HEK293 (cell line): ENCODE measurements around the gene TC2N.

Experiments used
- CTCF ChIA-PET: fragments of 350-600 bp; formaldehyde crosslinking; extraction: SDS; loops from one replicate; lab custom pipeline; 2021; ENCODE audit warnings: antibody characterized with exemption; lab: Yijun Ruan, JAX
- POLR2A ChIA-PET: fragments of 300-600 bp; formaldehyde crosslinking; extraction: SDS; loops from one replicate; lab custom pipeline; 2020; ENCODE audit warnings: antibody characterized with exemption, inconsistent platforms; lab: Yijun Ruan, JAX
- H3K27ac ChIP-seq: fragments of 200-500 bp; sonication (Bioruptor generic); 2 replicates; pipeline ENCODE4 v1.5.1; 2014; ENCODE audit warnings: low read depth, low read length, control low read depth, inconsistent platforms; ENCODE audit errors: extremely low read depth
- H3K36me3 ChIP-seq, 2 experiments: fragments of 200-500 bp in 1 of 2; sonication (Bioruptor generic) in 1 of 2; 1 replicate in 1 of 2; 2 replicates in 1 of 2; pipeline ENCODE4 v1.5.1; 2014 to 2017; ENCODE audit warnings: inconsistent platforms in 2 of 2, low read length in 2 of 2; ENCODE audit not compliant: control insufficient read depth in 2 of 2, insufficient read depth in 1 of 2
- H3K4me1 ChIP-seq: fragments of 200-500 bp; sonication (Bioruptor generic); 2 replicates; pipeline ENCODE4 v1.5.1; 2014; ENCODE audit warnings: mild to moderate bottlenecking, low read length, inconsistent platforms; ENCODE audit not compliant: control insufficient read depth, insufficient read depth
- H3K4me3 ChIP-seq: 2 replicates; pipeline ENCODE4 v1.5.1; 2011; ENCODE audit warnings: low read depth, mild to moderate bottlenecking, control low read depth, low read length, moderate library complexity
- H3K9me3 ChIP-seq: fragments of 200-500 bp; sonication (Bioruptor generic); 2 replicates; pipeline ENCODE4 v1.5.1; 2014; ENCODE audit warnings: low read depth, low read length, inconsistent platforms; ENCODE audit not compliant: control insufficient read depth, insufficient read depth
- BCL11B ChIP-seq: fragments of 450-650 bp; formaldehyde crosslinking; IDR thresholded peaks from 2 replicates; pipeline ENCODE4 v1.5.1; 2016; ENCODE audit warnings: low read depth, missing biosample characterization, missing genetic modification characterization
- GLIS1 ChIP-seq: fragments of 450-650 bp; formaldehyde crosslinking; IDR thresholded peaks from 2 replicates; pipeline ENCODE4 v1.5.1; 2016; ENCODE audit warnings: missing biosample characterization, missing genetic modification characterization
- IKZF3 ChIP-seq: fragments of 450-650 bp; IDR thresholded peaks from 2 replicates; pipeline ENCODE4 v1.5.0; 2018; ENCODE audit warnings: missing biosample characterization, mild to moderate bottlenecking, missing genetic modification characterization, moderate library complexity
- KLF1 ChIP-seq: fragments of 450-650 bp; formaldehyde crosslinking; IDR thresholded peaks from 2 replicates; pipeline ENCODE4 v1.5.1; 2016; ENCODE audit warnings: missing biosample characterization, missing genetic modification characterization
- OSR2 ChIP-seq: fragments of 450-650 bp; formaldehyde crosslinking; IDR thresholded peaks from 2 replicates; pipeline ENCODE4 v1.5.1; 2016; ENCODE audit warnings: missing biosample characterization, missing genetic modification characterization
- OVOL3 ChIP-seq: fragments of 450-650 bp; formaldehyde crosslinking; IDR thresholded peaks from 2 replicates; pipeline ENCODE4 v1.5.1; 2016; ENCODE audit warnings: missing biosample characterization, missing genetic modification characterization
- RBAK ChIP-seq: fragments of 450-650 bp; formaldehyde crosslinking; IDR thresholded peaks from 2 replicates; pipeline ENCODE4 v1.5.1; 2016; ENCODE audit warnings: missing biosample characterization, missing genetic modification characterization
- ZNF132 ChIP-seq: fragments of 450-650 bp; formaldehyde crosslinking; IDR thresholded peaks from 2 replicates; pipeline ENCODE4 v1.5.1; 2017; ENCODE audit warnings: missing biosample characterization, missing genetic modification characterization, borderline replicate concordance
- ZNF133 ChIP-seq: fragments of 450-650 bp; formaldehyde crosslinking; IDR thresholded peaks from 2 replicates; pipeline ENCODE4 v1.5.1; 2016; ENCODE audit warnings: missing biosample characterization, missing genetic modification characterization
- ZNF138 ChIP-seq: fragments of 450-650 bp; formaldehyde crosslinking; IDR thresholded peaks from 2 replicates; pipeline ENCODE4 v1.5.1; 2016; ENCODE audit warnings: missing biosample characterization, missing genetic modification characterization, borderline replicate concordance
- ZNF214 ChIP-seq: fragments of 450-650 bp; formaldehyde crosslinking; IDR thresholded peaks from 2 replicates; pipeline ENCODE4 v1.5.1; 2017; ENCODE audit warnings: missing biosample characterization, mild to moderate bottlenecking, missing genetic modification characterization, borderline replicate concordance
- ZNF274 ChIP-seq, 2 experiments: fragments of 200-500 bp in 1 of 2; fragments of 450-650 bp in 1 of 2; sonication (Bioruptor generic) in 1 of 2; formaldehyde crosslinking in 1 of 2; IDR thresholded peaks; 2 replicates each; pipeline versions ENCODE4 v1.5.1 to v1.6.1; 2014 to 2016; ENCODE audit warnings: borderline replicate concordance in 1 of 2, inconsistent platforms in 1 of 2, low read length in 1 of 2, missing biosample characterization in 1 of 2, missing genetic modification characterization in 1 of 2
- ZNF366 ChIP-seq: fragments of 450-650 bp; formaldehyde crosslinking; conservative IDR thresholded peaks from 2 replicates; pipeline ENCODE4 v1.5.1; 2016; ENCODE audit warnings: missing biosample characterization, missing genetic modification characterization
- ZNF433 ChIP-seq: fragments of 450-650 bp; formaldehyde crosslinking; IDR thresholded peaks from 2 replicates; pipeline ENCODE4 v1.5.1; 2016; ENCODE audit warnings: missing biosample characterization, missing genetic modification characterization, low read depth
- ZNF48 ChIP-seq: fragments of 450-650 bp; formaldehyde crosslinking; IDR thresholded peaks from 2 replicates; pipeline ENCODE4 v1.5.1; 2016; ENCODE audit warnings: missing biosample characterization, missing genetic modification characterization
- ZNF501 ChIP-seq: fragments of 450-650 bp; formaldehyde crosslinking; IDR thresholded peaks from 2 replicates; pipeline ENCODE4 v1.5.1; 2016; ENCODE audit warnings: missing biosample characterization, missing genetic modification characterization
- ZNF600 ChIP-seq: fragments of 450-650 bp; formaldehyde crosslinking; IDR thresholded peaks from 2 replicates; pipeline ENCODE4 v1.5.1; 2016; ENCODE audit warnings: missing biosample characterization, missing genetic modification characterization
- ZNF629 ChIP-seq: fragments of 450-650 bp; formaldehyde crosslinking; IDR thresholded peaks from 2 replicates; pipeline ENCODE4 v1.5.1; 2017; ENCODE audit warnings: missing biosample characterization, missing genetic modification characterization
- ZNF701 ChIP-seq: fragments of 450-650 bp; formaldehyde crosslinking; IDR thresholded peaks from 2 replicates; pipeline ENCODE4 v1.5.1; 2016; ENCODE audit warnings: missing biosample characterization, missing genetic modification characterization
- ZNF830 ChIP-seq: fragments of 450-650 bp; IDR thresholded peaks from 2 replicates; pipeline ENCODE4 v1.5.0; 2018; ENCODE audit warnings: missing biosample characterization, missing genetic modification characterization, low read depth, mild to moderate bottlenecking, moderate library complexity
- ZSCAN16 ChIP-seq: fragments of 450-650 bp; formaldehyde crosslinking; IDR thresholded peaks from 2 replicates; pipeline ENCODE4 v1.5.1; 2016; ENCODE audit warnings: missing biosample characterization, missing genetic modification characterization
- ZSCAN23 ChIP-seq: fragments of 450-650 bp; formaldehyde crosslinking; IDR thresholded peaks from 2 replicates; pipeline ENCODE4 v1.5.1; 2016; ENCODE audit warnings: missing biosample characterization, missing genetic modification characterization
- TF ChIP-seq, protein P1 (sequence below): fragments of 450-650 bp; formaldehyde crosslinking; IDR thresholded peaks from 2 replicates; pipeline ENCODE4 v1.5.1; 2016; ENCODE audit warnings: missing biosample characterization, missing genetic modification characterization, low read depth
- TF ChIP-seq, protein P2 (sequence below): fragments of 450-650 bp; formaldehyde crosslinking; IDR thresholded peaks from 2 replicates; pipeline ENCODE4 v1.5.1; 2016; ENCODE audit warnings: missing biosample characterization, missing genetic modification characterization
- TF ChIP-seq, protein P3 (sequence below): fragments of 450-650 bp; formaldehyde crosslinking; conservative IDR thresholded peaks from 2 replicates; pipeline ENCODE4 v1.5.1; 2016; ENCODE audit warnings: low read depth, missing biosample characterization, missing genetic modification characterization
- TF ChIP-seq, protein P4 (sequence below): fragments of 450-650 bp; formaldehyde crosslinking; IDR thresholded peaks from 2 replicates; pipeline ENCODE4 v1.5.1; 2016; ENCODE audit warnings: missing biosample characterization, missing genetic modification characterization
- TF ChIP-seq, protein P5 (sequence below): IDR thresholded peaks from 2 replicates; pipeline ENCODE4 v1.6.1; 2011; ENCODE audit warnings: mild to moderate bottlenecking, low read depth, low read length, borderline replicate concordance

Gene TC2N

DNA sequence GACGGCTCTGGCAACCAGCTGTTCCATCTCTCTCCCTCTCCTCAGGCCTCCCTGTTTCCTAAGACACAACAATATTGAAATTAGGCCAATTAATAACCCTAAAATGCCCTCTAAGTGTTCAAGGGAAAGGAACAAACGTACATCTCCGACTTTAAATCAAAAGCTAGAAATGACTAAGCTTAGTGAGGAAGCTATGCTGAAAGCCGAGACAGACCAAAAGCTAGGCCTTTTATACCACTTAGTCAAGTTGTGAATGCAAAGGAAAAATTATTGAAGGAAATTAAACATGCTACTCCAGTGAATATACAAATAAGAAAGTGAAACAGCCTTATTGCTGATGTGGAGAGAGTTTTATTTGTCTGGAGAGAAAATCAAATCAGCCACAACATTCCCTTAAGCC, 73.6 kb downstream of the TC2N start (continued):
- TF ChIP-seq, protein P1, sequence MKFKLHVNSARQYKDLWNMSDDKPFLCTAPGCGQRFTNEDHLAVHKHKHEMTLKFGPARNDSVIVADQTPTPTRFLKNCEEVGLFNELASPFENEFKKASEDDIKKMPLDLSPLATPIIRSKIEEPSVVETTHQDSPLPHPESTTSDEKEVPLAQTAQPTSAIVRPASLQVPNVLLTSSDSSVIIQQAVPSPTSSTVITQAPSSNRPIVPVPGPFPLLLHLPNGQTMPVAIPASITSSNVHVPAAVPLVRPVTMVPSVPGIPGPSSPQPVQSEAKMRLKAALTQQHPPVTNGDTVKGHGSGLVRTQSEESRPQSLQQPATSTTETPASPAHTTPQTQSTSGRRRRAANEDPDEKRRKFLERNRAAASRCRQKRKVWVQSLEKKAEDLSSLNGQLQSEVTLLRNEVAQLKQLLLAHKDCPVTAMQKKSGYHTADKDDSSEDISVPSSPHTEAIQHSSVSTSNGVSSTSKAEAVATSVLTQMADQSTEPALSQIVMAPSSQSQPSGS (tag by site-specific recombination), result no peak
- TF ChIP-seq GLIS1, result no peak
- no peak for TF ChIP-seq ZNF366
- no peak for TF ChIP-seq ZSCAN16 (tag by site-specific recombination)
- TF ChIP-seq, protein P2, sequence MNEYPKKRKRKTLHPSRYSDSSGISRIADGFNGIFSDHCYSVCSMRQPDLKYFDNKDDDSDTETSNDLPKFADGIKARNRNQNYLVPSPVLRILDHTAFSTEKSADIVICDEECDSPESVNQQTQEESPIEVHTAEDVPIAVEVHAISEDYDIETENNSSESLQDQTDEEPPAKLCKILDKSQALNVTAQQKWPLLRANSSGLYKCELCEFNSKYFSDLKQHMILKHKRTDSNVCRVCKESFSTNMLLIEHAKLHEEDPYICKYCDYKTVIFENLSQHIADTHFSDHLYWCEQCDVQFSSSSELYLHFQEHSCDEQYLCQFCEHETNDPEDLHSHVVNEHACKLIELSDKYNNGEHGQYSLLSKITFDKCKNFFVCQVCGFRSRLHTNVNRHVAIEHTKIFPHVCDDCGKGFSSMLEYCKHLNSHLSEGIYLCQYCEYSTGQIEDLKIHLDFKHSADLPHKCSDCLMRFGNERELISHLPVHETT (tag by site-specific recombination), result no peak
- TF ChIP-seq IKZF3 (tag by site-specific recombination), result no peak
- TF ChIP-seq ZNF629 (tag by site-specific recombination), result no peak
- TF ChIP-seq, protein P3, sequence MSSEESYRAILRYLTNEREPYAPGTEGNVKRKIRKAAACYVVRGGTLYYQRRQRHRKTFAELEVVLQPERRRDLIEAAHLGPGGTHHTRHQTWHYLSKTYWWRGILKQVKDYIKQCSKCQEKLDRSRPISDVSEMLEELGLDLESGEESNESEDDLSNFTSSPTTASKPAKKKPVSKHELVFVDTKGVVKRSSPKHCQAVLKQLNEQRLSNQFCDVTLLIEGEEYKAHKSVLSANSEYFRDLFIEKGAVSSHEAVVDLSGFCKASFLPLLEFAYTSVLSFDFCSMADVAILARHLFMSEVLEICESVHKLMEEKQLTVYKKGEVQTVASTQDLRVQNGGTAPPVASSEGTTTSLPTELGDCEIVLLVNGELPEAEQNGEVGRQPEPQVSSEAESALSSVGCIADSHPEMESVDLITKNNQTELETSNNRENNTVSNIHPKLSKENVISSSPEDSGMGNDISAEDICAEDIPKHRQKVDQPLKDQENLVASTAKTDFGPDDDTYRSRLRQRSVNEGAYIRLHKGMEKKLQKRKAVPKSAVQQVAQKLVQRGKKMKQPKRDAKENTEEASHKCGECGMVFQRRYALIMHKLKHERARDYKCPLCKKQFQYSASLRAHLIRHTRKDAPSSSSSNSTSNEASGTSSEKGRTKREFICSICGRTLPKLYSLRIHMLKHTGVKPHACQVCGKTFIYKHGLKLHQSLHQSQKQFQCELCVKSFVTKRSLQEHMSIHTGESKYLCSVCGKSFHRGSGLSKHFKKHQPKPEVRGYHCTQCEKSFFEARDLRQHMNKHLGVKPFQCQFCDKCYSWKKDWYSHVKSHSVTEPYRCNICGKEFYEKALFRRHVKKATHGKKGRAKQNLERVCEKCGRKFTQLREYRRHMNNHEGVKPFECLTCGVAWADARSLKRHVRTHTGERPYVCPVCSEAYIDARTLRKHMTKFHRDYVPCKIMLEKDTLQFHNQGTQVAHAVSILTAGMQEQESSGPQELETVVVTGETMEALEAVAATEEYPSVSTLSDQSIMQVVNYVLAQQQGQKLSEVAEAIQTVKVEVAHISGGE (tag by site-specific recombination), result no peak
- no peak for TF ChIP-seq ZSCAN23 (tag by site-specific recombination)
- TF ChIP-seq OVOL3 (tag by site-specific recombination), result no peak
- no peak for TF ChIP-seq ZNF600 (tag by site-specific recombination)

DNA sequence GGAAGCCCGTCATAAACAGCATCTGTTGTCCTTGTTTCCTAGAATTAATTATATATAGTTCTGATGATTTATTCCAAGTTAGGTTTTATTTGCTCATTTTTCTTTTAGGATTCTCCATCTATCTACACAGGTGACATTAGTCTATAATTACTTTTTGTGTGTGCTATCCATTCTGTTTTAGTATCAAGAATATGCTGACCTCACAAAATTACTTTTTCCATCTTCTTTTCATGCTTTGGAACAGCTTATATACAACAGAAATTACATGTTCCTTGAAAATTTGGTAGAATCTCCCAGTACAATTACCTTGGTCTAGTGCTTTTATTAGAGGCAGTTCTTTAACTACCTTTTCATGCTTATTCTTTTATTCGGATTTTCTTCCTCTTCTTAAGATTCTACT, 81.1 kb downstream of the TC2N start:
- H3K27ac ChIP-seq, result no peak overlapping the region
- TF ChIP-seq ZNF701 (tag by site-specific recombination), result no peak
- TF ChIP-seq, protein P4, sequence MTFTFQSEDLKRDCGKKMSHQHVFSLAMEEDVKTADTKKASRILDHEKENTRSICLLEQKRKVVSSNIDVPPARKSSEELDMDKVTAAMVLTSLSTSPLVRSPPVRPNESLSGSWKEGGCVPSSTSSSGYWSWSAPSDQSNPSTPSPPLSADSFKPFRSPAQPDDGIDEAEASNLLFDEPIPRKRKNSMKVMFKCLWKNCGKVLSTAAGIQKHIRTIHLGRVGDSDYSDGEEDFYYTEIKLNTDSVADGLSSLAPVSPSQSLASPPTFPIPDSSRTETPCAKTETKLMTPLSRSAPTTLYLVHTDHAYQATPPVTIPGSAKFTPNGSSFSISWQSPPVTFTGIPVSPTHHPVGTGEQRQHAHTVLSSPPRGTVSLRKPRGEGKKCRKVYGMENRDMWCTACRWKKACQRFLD (tag by site-specific recombination), result no peak
- no peak for TF ChIP-seq ZNF274 (IDR thresholded peaks at IDR 0.05; ENCODE audit: low read length)
- TF ChIP-seq ZNF274 (tag by site-specific recombination; IDR thresholded peaks at IDR 0.05; ENCODE audit: borderline replicate concordance), result no peak
- no peak for TF ChIP-seq KLF1
- no peak for TF ChIP-seq ZNF501 (tag by site-specific recombination)
- TF ChIP-seq OSR2 (tag by site-specific recombination), result no peak
- POLR2A ChIA-PET, result no interaction called here

DNA sequence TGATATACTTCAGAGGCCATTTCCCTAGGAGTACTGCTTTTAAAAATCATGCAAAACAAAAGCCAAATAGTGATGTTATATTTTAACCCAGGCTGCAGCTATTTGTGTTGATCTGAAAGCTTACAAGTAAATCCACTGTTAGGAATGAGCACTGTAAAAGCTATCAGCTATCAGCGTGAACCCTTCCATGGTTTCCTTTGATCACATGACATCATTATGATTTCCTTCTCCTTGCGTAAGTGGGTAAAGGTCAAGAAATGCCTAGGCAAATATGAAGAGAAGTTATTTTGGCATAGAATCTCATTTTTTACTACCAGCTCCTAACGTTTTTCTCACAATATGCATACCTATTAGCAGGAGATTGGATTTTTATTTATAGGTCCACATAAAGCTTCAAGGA, 86.9 kb downstream of the TC2N start:
- ChIA-PET CTCF (no interaction called here), POLR2A (no interaction called here)
- no peak for TF ChIP-seq ZNF830 (tag by site-specific recombination)
- no peak for TF ChIP-seq ZNF138 (tag by site-specific recombination)
- TF ChIP-seq BCL11B, result no peak
- TF ChIP-seq ZNF214 (tag by site-specific recombination), result no peak
- TF ChIP-seq ZNF433 (tag by site-specific recombination), result no peak
- TF ChIP-seq RBAK (tag by site-specific recombination), result no peak
- TF ChIP-seq, protein P5, sequence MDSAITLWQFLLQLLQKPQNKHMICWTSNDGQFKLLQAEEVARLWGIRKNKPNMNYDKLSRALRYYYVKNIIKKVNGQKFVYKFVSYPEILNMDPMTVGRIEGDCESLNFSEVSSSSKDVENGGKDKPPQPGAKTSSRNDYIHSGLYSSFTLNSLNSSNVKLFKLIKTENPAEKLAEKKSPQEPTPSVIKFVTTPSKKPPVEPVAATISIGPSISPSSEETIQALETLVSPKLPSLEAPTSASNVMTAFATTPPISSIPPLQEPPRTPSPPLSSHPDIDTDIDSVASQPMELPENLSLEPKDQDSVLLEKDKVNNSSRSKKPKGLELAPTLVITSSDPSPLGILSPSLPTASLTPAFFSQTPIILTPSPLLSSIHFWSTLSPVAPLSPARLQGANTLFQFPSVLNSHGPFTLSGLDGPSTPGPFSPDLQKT, result no peak
- TF ChIP-seq ZNF132 (tag by site-specific recombination), result no peak
- TF ChIP-seq ZNF133 (tag by site-specific recombination), result no peak
- TF ChIP-seq ZNF48 (tag by site-specific recombination), result no peak

More for the DNA sequence above, 81.1 kb downstream of the TC2N start:
- Histone ChIP-seq H3K4me3 (no peak overlapping the region), H3K9me3 (no peaks in the 10 kb centered on the region), H3K36me3 (no peaks in the 10 kb centered on the region), H3K4me1 (no peaks in the 10 kb centered on the region)
- CTCF ChIA-PET, result interaction anchor here (1.9 kb wide), 1 partner anchor 10 kb away, joined by 5 read pairs; no protein-coding TSS in a partner anchor

More for the DNA sequence above, 86.9 kb downstream of the TC2N start:
- Histone ChIP-seq H3K27ac (no peak overlapping the region), H3K36me3 (no peaks in the 10 kb centered on the region; a peak in 1 of 3 replicates), H3K4me3 (no peak overlapping the region), H3K9me3 (no peaks in the 10 kb centered on the region), H3K4me1 (peaks cover 4% of the 10 kb centered on the region; the same call in 1 of the 2 replicates)
